Measurements from ENCODE around the gene S1PR5. TPM values are rescaled to one million over a fixed set of nuclear protein-coding genes. Genes with fewer than 3 reads are reported as not detected.

Gene S1PR5
- polyA plus RNA-seq, 1 donor (not counting 4 experiments of a cell fraction or from before 2014, with no cell fraction given) = 10.5 TPM

DNA sequence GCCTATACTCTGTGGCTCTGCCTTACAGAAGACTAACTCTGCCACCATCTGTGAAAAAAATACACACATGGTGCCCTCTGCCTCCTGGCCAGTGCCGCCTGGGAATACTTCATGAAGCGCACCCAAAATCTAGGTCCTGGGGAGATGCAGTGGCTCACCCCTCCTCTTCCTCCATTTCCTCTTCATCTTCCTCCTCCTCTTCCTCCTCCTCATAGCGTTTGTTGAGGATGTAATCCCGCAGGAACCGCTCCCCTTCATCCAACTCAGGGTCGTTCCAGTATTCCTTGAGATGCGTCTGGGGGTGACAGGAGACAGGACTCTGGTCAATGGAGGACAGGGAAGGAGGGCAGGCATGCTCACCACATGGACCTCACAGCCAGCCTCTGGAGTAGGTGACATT lies 42.9 kb upstream of the S1PR5 start:
- Histone ChIP-seq H3K9me1 (ENCODE audit: control insufficient read depth, extremely low read depth, insufficient read depth, low read length) (no peaks in the 10 kb centered on the region), H3K79me2 (ENCODE audit: control insufficient read depth, insufficient read depth, low read length) (peaks cover 14% of the 10 kb centered on the region), H3K27ac (ENCODE audit: control insufficient read depth, insufficient read depth, low read length) (no peak overlapping the region), H3K4me1 (ENCODE audit: control insufficient read depth, extremely low read depth, insufficient read depth, low read length) (peaks cover 21% of the 10 kb centered on the region), H3K27me3 (ENCODE audit: control insufficient read depth, extremely low read depth, insufficient read depth, low read length) (no peaks in the 10 kb centered on the region), H3K9ac (ENCODE audit: control insufficient read depth, extremely low read depth, insufficient read depth, low read length) (no peak overlapping the region), H2AFZ (ENCODE audit: control insufficient read depth, low read length) (no peak overlapping the region), H3K9me3 (ENCODE audit: control insufficient read depth, low read depth, low read length) (no peaks in the 10 kb centered on the region), H3K36me3 (ENCODE audit: control insufficient read depth in 2 of 2, extremely low read depth in 1 of 2, insufficient read depth in 2 of 2, low read length in 2 of 2) (peaks cover 23 to 46% of the 10 kb centered on the region in 2 experiments), H3K4me2 (ENCODE audit: control insufficient read depth, extremely low read depth, insufficient read depth, low read depth, low read length) (no peak overlapping the region), H4K20me1 (ENCODE audit: control insufficient read depth, extremely low read depth, insufficient read depth, low read length) (no peaks in the 10 kb centered on the region), H3K4me3 (ENCODE audit: control insufficient read depth in 2 of 3, extremely low read depth in 1 of 3, insufficient read depth in 2 of 3, low read depth in 1 of 3, low read length in 3 of 3) (no peak overlapping the region)
- TF ChIP-seq, protein P1, sequence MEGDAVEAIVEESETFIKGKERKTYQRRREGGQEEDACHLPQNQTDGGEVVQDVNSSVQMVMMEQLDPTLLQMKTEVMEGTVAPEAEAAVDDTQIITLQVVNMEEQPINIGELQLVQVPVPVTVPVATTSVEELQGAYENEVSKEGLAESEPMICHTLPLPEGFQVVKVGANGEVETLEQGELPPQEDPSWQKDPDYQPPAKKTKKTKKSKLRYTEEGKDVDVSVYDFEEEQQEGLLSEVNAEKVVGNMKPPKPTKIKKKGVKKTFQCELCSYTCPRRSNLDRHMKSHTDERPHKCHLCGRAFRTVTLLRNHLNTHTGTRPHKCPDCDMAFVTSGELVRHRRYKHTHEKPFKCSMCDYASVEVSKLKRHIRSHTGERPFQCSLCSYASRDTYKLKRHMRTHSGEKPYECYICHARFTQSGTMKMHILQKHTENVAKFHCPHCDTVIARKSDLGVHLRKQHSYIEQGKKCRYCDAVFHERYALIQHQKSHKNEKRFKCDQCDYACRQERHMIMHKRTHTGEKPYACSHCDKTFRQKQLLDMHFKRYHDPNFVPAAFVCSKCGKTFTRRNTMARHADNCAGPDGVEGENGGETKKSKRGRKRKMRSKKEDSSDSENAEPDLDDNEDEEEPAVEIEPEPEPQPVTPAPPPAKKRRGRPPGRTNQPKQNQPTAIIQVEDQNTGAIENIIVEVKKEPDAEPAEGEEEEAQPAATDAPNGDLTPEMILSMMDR (optimal IDR thresholded peaks at IDR 0.05 in 1 of 3, IDR thresholded peaks at IDR 0.05 in 1 of 3, conservative IDR thresholded peaks at IDR 0.05 in 1 of 3; ENCODE audit: extremely low read depth in 1 of 3, insufficient read depth in 2 of 3, low read length in 3 of 3) = no peak
- no peak for TF ChIP-seq EZH2 (IDR thresholded peaks at IDR 0.05; ENCODE audit: low read length)
- DNase-seq (ENCODE audit: low read depth, low spot score) (no peak), FAIRE-seq (no peak)
- dilution Hi-C loops (cut with MboI; ENCODE audit: extremely low pct_ligation_motif_present, low sequenced_read_pairs) = no loop called here

DNA sequence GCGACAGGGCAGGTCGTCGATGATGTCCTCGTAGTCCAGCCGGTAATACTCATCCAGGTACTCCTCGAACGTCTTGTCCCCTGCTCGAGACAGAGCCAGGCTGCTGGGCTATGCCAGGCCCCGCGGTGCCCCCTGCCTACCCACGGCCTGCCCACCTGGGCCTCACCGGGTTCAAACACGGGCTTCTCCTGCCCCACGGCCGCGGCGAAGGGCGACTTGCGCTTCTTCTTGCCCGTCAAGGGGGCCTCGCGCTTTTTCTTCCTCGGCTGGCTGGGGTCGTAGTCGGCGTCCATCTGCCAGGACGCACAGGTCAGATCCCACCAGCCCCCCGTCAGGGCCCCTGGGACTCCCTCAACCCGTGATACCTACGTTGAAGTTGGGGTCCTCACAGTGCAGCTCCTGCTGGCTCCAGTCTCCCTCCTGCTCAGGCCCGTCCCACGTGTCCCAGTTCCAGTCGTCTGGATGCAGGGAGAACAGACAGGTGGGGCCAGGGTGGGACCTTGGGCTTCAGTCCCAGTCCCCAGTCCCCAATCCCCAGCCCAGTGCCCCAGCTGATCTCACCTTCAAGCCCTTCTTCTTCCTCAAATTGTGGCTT lies 40.5 kb upstream of the S1PR5 start:
- peaks cover 34% of the 10 kb centered on the region for H3K4me1 ChIP-seq (ENCODE audit: control insufficient read depth, extremely low read depth, insufficient read depth, low read length)
- H3K9ac ChIP-seq (ENCODE audit: control insufficient read depth, extremely low read depth, insufficient read depth, low read length) = no peak overlapping the region
- no peaks in the 10 kb centered on the region for H3K9me3 ChIP-seq (ENCODE audit: control insufficient read depth, low read depth, low read length)
- peaks cover 11% of the 10 kb centered on the region for H4K20me1 ChIP-seq (ENCODE audit: control insufficient read depth, extremely low read depth, insufficient read depth, low read length)
- DNase-seq (ENCODE audit: low read depth, low spot score) (no peak), FAIRE-seq (no peak)
- TF ChIP-seq EZH2 (IDR thresholded peaks at IDR 0.05; ENCODE audit: low read length) = no peak
- TF ChIP-seq, protein P1 (optimal IDR thresholded peaks at IDR 0.05 in 1 of 3, IDR thresholded peaks at IDR 0.05 in 1 of 3, conservative IDR thresholded peaks at IDR 0.05 in 1 of 3; ENCODE audit: extremely low read depth in 1 of 3, insufficient read depth in 2 of 3, low read length in 3 of 3) = no peak
- H3K27ac ChIP-seq (ENCODE audit: control insufficient read depth, insufficient read depth, low read length) = no peak overlapping the region
- H3K9me1 ChIP-seq (ENCODE audit: control insufficient read depth, extremely low read depth, insufficient read depth, low read length) = no peaks in the 10 kb centered on the region
- no peak overlapping the region for H3K4me3 ChIP-seq (ENCODE audit: control insufficient read depth in 2 of 3, extremely low read depth in 1 of 3, insufficient read depth in 2 of 3, low read depth in 1 of 3, low read length in 3 of 3)
- no peak overlapping the region for H3K4me2 ChIP-seq (ENCODE audit: control insufficient read depth, extremely low read depth, insufficient read depth, low read depth, low read length)
- H3K27me3 ChIP-seq (ENCODE audit: control insufficient read depth, extremely low read depth, insufficient read depth, low read length) = no peaks in the 10 kb centered on the region
- dilution Hi-C loops (cut with MboI; ENCODE audit: extremely low pct_ligation_motif_present, low sequenced_read_pairs) = loop anchor here (5.0 kb wide), 1 partner anchor 45 kb away; no protein-coding TSS in a partner anchor
- peaks cover 3% of the 10 kb centered on the region for H3K79me2 ChIP-seq (ENCODE audit: control insufficient read depth, insufficient read depth, low read length)
- peaks cover 31 to 57% of the 10 kb centered on the region in 2 experiments for H3K36me3 ChIP-seq (ENCODE audit: control insufficient read depth in 2 of 2, extremely low read depth in 1 of 2, insufficient read depth in 2 of 2, low read length in 2 of 2)
- no peak overlapping the region for H2AFZ ChIP-seq (ENCODE audit: control insufficient read depth, low read length)
